ENCODE data around the gene LDLRAD4. TPM values are rescaled to one million over a fixed set of nuclear protein-coding genes. Genes with fewer than 3 reads are reported as not detected.

The LDLRAD4 gene
- total RNA-seq, 1 donor from 2014 or later, result 18.3 TPM

GRCh38 chr18:13183359-13183758 is 35.2 kb upstream of the LDLRAD4 start:
- H3K9me3 ChIP-seq (ENCODE audit: control insufficient read depth in 3 of 3, low read length in 3 of 3), result no peaks in the 10 kb centered on the region
- H3K36me3 ChIP-seq (ENCODE audit: control insufficient read depth in 3 of 3, insufficient read depth in 3 of 3, low read length in 3 of 3), result no peaks in the 10 kb centered on the region
- H3K4me1 ChIP-seq (ENCODE audit: control insufficient read depth in 3 of 3, insufficient read depth in 3 of 3, low read length in 3 of 3), result peaks cover 0 to 4% (median 2%) of the 10 kb centered on the region in 3 donors
- H3K27me3 ChIP-seq (ENCODE audit: control insufficient read depth in 3 of 3, insufficient read depth in 3 of 3, low read length in 3 of 3), result peaks cover 0 to 6% (median 2%) of the 10 kb centered on the region in 3 donors
- H3K27ac ChIP-seq (ENCODE audit: low read depth, low read length), result no peak overlapping the region
- no peak overlapping the region for H3K9ac ChIP-seq (ENCODE audit: low read depth in 1 of 3, low read length in 3 of 3)
- no peak overlapping the region for H3K4me3 ChIP-seq (ENCODE audit: low read length in 3 of 3)

- Histone ChIP-seq H3K27me3 (ENCODE audit: control insufficient read depth in 3 of 3, insufficient read depth in 3 of 3, low read length in 3 of 3) (peaks cover 0 to 6% (median 2%) of the 10 kb centered on the region in 3 donors), H3K4me3 (ENCODE audit: low read length in 3 of 3) (no peak overlapping the region), H3K4me1 (ENCODE audit: control insufficient read depth in 3 of 3, insufficient read depth in 3 of 3, low read length in 3 of 3) (peaks cover 0 to 4% (median 2%) of the 10 kb centered on the region in 3 donors), H3K36me3 (ENCODE audit: control insufficient read depth in 3 of 3, insufficient read depth in 3 of 3, low read length in 3 of 3) (no peaks in the 10 kb centered on the region), H3K9ac (ENCODE audit: low read depth in 1 of 3, low read length in 3 of 3) (no peak overlapping the region), H3K9me3 (ENCODE audit: control insufficient read depth in 3 of 3, low read length in 3 of 3) (no peaks in the 10 kb centered on the region), H3K27ac (ENCODE audit: low read depth, low read length) (no peak overlapping the region)
These were observed 34.8 kb upstream of the LDLRAD4 start for GRCh38 chr18:13183790-13184189.

- H3K27ac ChIP-seq (ENCODE audit: low read depth, low read length), result no peak overlapping the region
- peaks cover 0 to 6% (median 2%) of the 10 kb centered on the region in 3 donors for H3K27me3 ChIP-seq (ENCODE audit: control insufficient read depth in 3 of 3, insufficient read depth in 3 of 3, low read length in 3 of 3)
- H3K9ac ChIP-seq (ENCODE audit: low read depth in 1 of 3, low read length in 3 of 3), result no peak overlapping the region
- no peaks in the 10 kb centered on the region for H3K36me3 ChIP-seq (ENCODE audit: control insufficient read depth in 3 of 3, insufficient read depth in 3 of 3, low read length in 3 of 3)
- H3K4me1 ChIP-seq (ENCODE audit: control insufficient read depth in 3 of 3, insufficient read depth in 3 of 3, low read length in 3 of 3), result peaks cover 0 to 4% (median 2%) of the 10 kb centered on the region in 3 donors
- H3K4me3 ChIP-seq (ENCODE audit: low read length in 3 of 3), result no peak overlapping the region
- no peaks in the 10 kb centered on the region for H3K9me3 ChIP-seq (ENCODE audit: control insufficient read depth in 3 of 3, low read length in 3 of 3)
These were observed 34.2 kb upstream of the LDLRAD4 start for GRCh38 chr18:13184396-13184795.

- H3K9ac ChIP-seq (ENCODE audit: low read depth in 1 of 3, low read length in 3 of 3), result no peak overlapping the region
- no peak overlapping the region for H3K27ac ChIP-seq (ENCODE audit: low read depth, low read length)
- no peaks in the 10 kb centered on the region for H3K9me3 ChIP-seq (ENCODE audit: control insufficient read depth in 3 of 3, low read length in 3 of 3)
These were observed 32.8 kb upstream of the LDLRAD4 start for GRCh38 chr18:13185675-13186198.

GRCh38 chr18:13186687-13187086 is 31.9 kb upstream of the LDLRAD4 start:
- no peak overlapping the region for H3K4me3 ChIP-seq (ENCODE audit: low read length in 3 of 3)
- no peaks in the 10 kb centered on the region for H3K36me3 ChIP-seq (ENCODE audit: control insufficient read depth in 3 of 3, insufficient read depth in 3 of 3, low read length in 3 of 3)
- peaks cover 0 to 4% (median 2%) of the 10 kb centered on the region in 3 donors for H3K4me1 ChIP-seq (ENCODE audit: control insufficient read depth in 3 of 3, insufficient read depth in 3 of 3, low read length in 3 of 3)
- H3K9ac ChIP-seq (ENCODE audit: low read depth in 1 of 3, low read length in 3 of 3), result no peak overlapping the region
- no peaks in the 10 kb centered on the region for H3K9me3 ChIP-seq (ENCODE audit: control insufficient read depth in 3 of 3, low read length in 3 of 3)
- H3K27ac ChIP-seq (ENCODE audit: low read depth, low read length), result no peak overlapping the region
- H3K27me3 ChIP-seq (ENCODE audit: control insufficient read depth in 3 of 3, insufficient read depth in 3 of 3, low read length in 3 of 3), result peaks cover 0 to 5% (median 0%) of the 10 kb centered on the region in 3 donors

More at GRCh38 chr18:13185675-13186198, 32.8 kb upstream of the LDLRAD4 start:
- peaks cover 0 to 6% (median 2%) of the 10 kb centered on the region in 3 donors for H3K27me3 ChIP-seq (ENCODE audit: control insufficient read depth in 3 of 3, insufficient read depth in 3 of 3, low read length in 3 of 3)
- no peaks in the 10 kb centered on the region for H3K36me3 ChIP-seq (ENCODE audit: control insufficient read depth in 3 of 3, insufficient read depth in 3 of 3, low read length in 3 of 3)
- no peak overlapping the region for H3K4me3 ChIP-seq (ENCODE audit: low read length in 3 of 3)
- H3K4me1 ChIP-seq (ENCODE audit: control insufficient read depth in 3 of 3, insufficient read depth in 3 of 3, low read length in 3 of 3), result peaks cover 0 to 4% (median 2%) of the 10 kb centered on the region in 3 donors

- no peaks in the 10 kb centered on the region for H3K9me3 ChIP-seq (ENCODE audit: control insufficient read depth in 3 of 3, low read length in 3 of 3)
- H3K4me1 ChIP-seq (ENCODE audit: control insufficient read depth in 3 of 3, insufficient read depth in 3 of 3, low read length in 3 of 3), result peaks cover 0 to 4% (median 2%) of the 10 kb centered on the region in 3 donors
- no peak overlapping the region for H3K27ac ChIP-seq (ENCODE audit: low read depth, low read length)
- no peaks in the 10 kb centered on the region for H3K27me3 ChIP-seq (ENCODE audit: control insufficient read depth in 3 of 3, insufficient read depth in 3 of 3, low read length in 3 of 3)
- H3K4me3 ChIP-seq (ENCODE audit: low read length in 3 of 3), result no peak overlapping the region
- H3K36me3 ChIP-seq (ENCODE audit: control insufficient read depth in 3 of 3, insufficient read depth in 3 of 3, low read length in 3 of 3), result no peaks in the 10 kb centered on the region
- H3K9ac ChIP-seq (ENCODE audit: low read depth in 1 of 3, low read length in 3 of 3), result no peak overlapping the region
These were observed 31.1 kb upstream of the LDLRAD4 start for GRCh38 chr18:13187498-13187897.

- no peak overlapping the region for H3K9ac ChIP-seq (ENCODE audit: low read depth in 1 of 3, low read length in 3 of 3)
- H3K27ac ChIP-seq (ENCODE audit: low read depth, low read length), result no peak overlapping the region
- no peak overlapping the region for H3K4me3 ChIP-seq (ENCODE audit: low read length in 3 of 3)
- no peaks in the 10 kb centered on the region for H3K27me3 ChIP-seq (ENCODE audit: control insufficient read depth in 3 of 3, insufficient read depth in 3 of 3, low read length in 3 of 3)
- peaks cover 0 to 3% (median 1%) of the 10 kb centered on the region in 3 donors for H3K9me3 ChIP-seq (ENCODE audit: control insufficient read depth in 3 of 3, low read length in 3 of 3)
- no peaks in the 10 kb centered on the region for H3K36me3 ChIP-seq (ENCODE audit: control insufficient read depth in 3 of 3, insufficient read depth in 3 of 3, low read length in 3 of 3)
- no peaks in the 10 kb centered on the region for H3K4me1 ChIP-seq (ENCODE audit: control insufficient read depth in 3 of 3, insufficient read depth in 3 of 3, low read length in 3 of 3)
These were observed 27.5 kb upstream of the LDLRAD4 start for GRCh38 chr18:13191031-13191430.

- Histone ChIP-seq H3K36me3 (ENCODE audit: control insufficient read depth in 3 of 3, insufficient read depth in 3 of 3, low read length in 3 of 3) (no peaks in the 10 kb centered on the region), H3K9me3 (ENCODE audit: control insufficient read depth in 3 of 3, low read length in 3 of 3) (peaks cover 0 to 3% (median 1%) of the 10 kb centered on the region in 3 donors), H3K27ac (ENCODE audit: low read depth, low read length) (no peak overlapping the region), H3K27me3 (ENCODE audit: control insufficient read depth in 3 of 3, insufficient read depth in 3 of 3, low read length in 3 of 3) (no peaks in the 10 kb centered on the region), H3K9ac (ENCODE audit: low read depth in 1 of 3, low read length in 3 of 3) (no peak overlapping the region), H3K4me1 (ENCODE audit: control insufficient read depth in 3 of 3, insufficient read depth in 3 of 3, low read length in 3 of 3) (no peaks in the 10 kb centered on the region), H3K4me3 (ENCODE audit: low read length in 3 of 3) (no peak overlapping the region)
These were observed 26.8 kb upstream of the LDLRAD4 start for GRCh38 chr18:13191779-13192178.

GRCh38 chr18:13192970-13193369 is 25.6 kb upstream of the LDLRAD4 start:
- Histone ChIP-seq H3K27ac (ENCODE audit: low read depth, low read length) (no peak overlapping the region), H3K4me1 (ENCODE audit: control insufficient read depth in 3 of 3, insufficient read depth in 3 of 3, low read length in 3 of 3) (no peaks in the 10 kb centered on the region), H3K4me3 (ENCODE audit: low read length in 3 of 3) (no peak overlapping the region), H3K36me3 (ENCODE audit: control insufficient read depth in 3 of 3, insufficient read depth in 3 of 3, low read length in 3 of 3) (no peaks in the 10 kb centered on the region), H3K27me3 (ENCODE audit: control insufficient read depth in 3 of 3, insufficient read depth in 3 of 3, low read length in 3 of 3) (no peaks in the 10 kb centered on the region), H3K9ac (ENCODE audit: low read depth in 1 of 3, low read length in 3 of 3) (no peak overlapping the region), H3K9me3 (ENCODE audit: control insufficient read depth in 3 of 3, low read length in 3 of 3) (peaks cover 0 to 3% (median 1%) of the 10 kb centered on the region in 3 donors)

- Histone ChIP-seq H3K4me3 (ENCODE audit: low read length in 3 of 3) (no peak overlapping the region), H3K36me3 (ENCODE audit: control insufficient read depth in 3 of 3, insufficient read depth in 3 of 3, low read length in 3 of 3) (no peaks in the 10 kb centered on the region), H3K4me1 (ENCODE audit: control insufficient read depth in 3 of 3, insufficient read depth in 3 of 3, low read length in 3 of 3) (no peaks in the 10 kb centered on the region), H3K9me3 (ENCODE audit: control insufficient read depth in 3 of 3, low read length in 3 of 3) (peaks cover 0 to 6% (median 2%) of the 10 kb centered on the region in 3 donors), H3K9ac (ENCODE audit: low read depth in 1 of 3, low read length in 3 of 3) (no peak overlapping the region), H3K27me3 (ENCODE audit: control insufficient read depth in 3 of 3, insufficient read depth in 3 of 3, low read length in 3 of 3) (no peaks in the 10 kb centered on the region), H3K27ac (ENCODE audit: low read depth, low read length) (no peak overlapping the region)
These were observed 24.3 kb upstream of the LDLRAD4 start for GRCh38 chr18:13194239-13194638.

Data from skeletal muscle tissue (tissue), 4 donors.